ENCODE results near the gene CPB2. TPM values are rescaled to one million over a fixed set of nuclear protein-coding genes. Genes with fewer than 3 reads are reported as not detected.

Gene CPB2
- total RNA-seq, 1 donor from 2014 or later: not detected

GRCh38 chr13:46063292-46063691 lies 41.5 kb downstream of the CPB2 start:
- ATAC-seq (ENCODE audit: low read depth) (no peak), DNase-seq (no peak)
- Mint-ChIP-seq H3K4me1 (no peaks in the 10 kb centered on the region), H3K9me3 (peaks cover 5% of the 10 kb centered on the region), H3K27ac (no peak overlapping the region), H3K27me3 (no peaks in the 10 kb centered on the region), H3K36me3 (ENCODE audit: low read depth) (no peaks in the 10 kb centered on the region), H3K4me3 (no peak overlapping the region)
- POLR2A ChIA-PET: no interaction called here
- intact Hi-C loops (cut with micrococcal nuclease): no loop called here
- CTCF ChIA-PET: no interaction called here
- TF ChIP-seq CTCF (IDR thresholded peaks at IDR 0.05): no peak

GRCh38 chr13:46062185-46062584 lies 42.6 kb downstream of the CPB2 start:
- POLR2A ChIA-PET: no interaction called here
- H3K4me3 Mint-ChIP-seq: no peak overlapping the region
- no peak overlapping the region for H3K27ac Mint-ChIP-seq
- no peaks in the 10 kb centered on the region for H3K27me3 Mint-ChIP-seq
- DNase-seq: no peak
- no peak for ATAC-seq (ENCODE audit: low read depth)
- no peaks in the 10 kb centered on the region for H3K36me3 Mint-ChIP-seq (ENCODE audit: low read depth)
- peaks cover 5% of the 10 kb centered on the region for H3K9me3 Mint-ChIP-seq
- H3K4me1 Mint-ChIP-seq: no peaks in the 10 kb centered on the region
- no peak for TF ChIP-seq CTCF (IDR thresholded peaks at IDR 0.05)
- CTCF ChIA-PET: no interaction called here
- intact Hi-C loops (cut with micrococcal nuclease): no loop called here

GRCh38 chr13:46059405-46059804 lies 45.4 kb downstream of the CPB2 start:
- CTCF ChIA-PET: no interaction called here
- no peak overlapping the region for H3K4me3 Mint-ChIP-seq

GRCh38 chr13:46058268-46058667 lies 46.6 kb downstream of the CPB2 start:
- no peaks in the 10 kb centered on the region for H3K36me3 Mint-ChIP-seq (ENCODE audit: low read depth)

More at GRCh38 chr13:46059405-46059804, 45.4 kb downstream of the CPB2 start:
- intact Hi-C loops (cut with micrococcal nuclease): loop anchor here (10.0 kb wide), 1 partner anchor 1485 kb away; the partner anchor contains the start of gene TSC22D1
- no peak for TF ChIP-seq CTCF (IDR thresholded peaks at IDR 0.05)
- Mint-ChIP-seq H3K36me3 (ENCODE audit: low read depth) (no peaks in the 10 kb centered on the region), H3K27me3 (peaks cover 1% of the 10 kb centered on the region), H3K4me1 (no peaks in the 10 kb centered on the region), H3K9me3 (peaks cover 5% of the 10 kb centered on the region), H3K27ac (no peak overlapping the region)
- POLR2A ChIA-PET: no interaction called here
- ATAC-seq (ENCODE audit: low read depth) (no peak), DNase-seq (no peak)

More at GRCh38 chr13:46058268-46058667, 46.6 kb downstream of the CPB2 start:
- Mint-ChIP-seq H3K27me3 (peaks cover 1% of the 10 kb centered on the region), H3K4me3 (no peak overlapping the region), H3K27ac (no peak overlapping the region), H3K4me1 (peaks cover 4% of the 10 kb centered on the region), H3K9me3 (peaks cover 2% of the 10 kb centered on the region)
- ATAC-seq (ENCODE audit: low read depth): no peak
- POLR2A ChIA-PET: no interaction called here
- no peak for TF ChIP-seq CTCF (IDR thresholded peaks at IDR 0.05)
- CTCF ChIA-PET: no interaction called here
- intact Hi-C loops (cut with micrococcal nuclease): loop anchor here (10.0 kb wide), 1 partner anchor 1483 kb away; the partner anchor contains the start of gene TSC22D1
- no peak for DNase-seq
